Measurements from ENCODE around the gene PHF21B.
"Not testable (repeated sequence)": the region's sequence is repeated elsewhere in the genome, so short reads cannot be mapped to it uniquely, and the experiment has no call there.

Gene PHF21B

DNA sequence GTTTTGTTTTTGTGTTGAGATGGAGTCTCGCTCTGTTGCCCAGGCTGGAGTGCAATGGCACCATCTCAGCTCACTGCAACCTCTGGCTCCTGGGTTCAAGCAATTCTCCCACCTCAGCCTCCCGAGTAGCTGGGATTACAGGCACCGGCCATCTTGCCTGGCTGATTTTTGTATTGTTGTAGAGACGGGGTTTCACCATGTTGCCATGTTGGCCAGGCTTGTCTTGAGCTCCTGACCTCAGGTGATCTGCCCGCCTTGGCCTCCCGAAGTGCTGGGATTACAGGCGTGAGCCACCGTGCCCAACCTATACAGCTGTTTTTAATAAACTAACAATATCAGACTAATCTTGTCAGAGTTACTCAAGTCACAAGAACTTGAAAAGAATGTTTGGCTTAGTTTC, 155.2 kb downstream of the PHF21B start:
- H3K27ac ChIP-seq (ENCODE audit: low read depth, low read length, severe bottlenecking); H3K4me3 ChIP-seq (ENCODE audit: extremely low read depth, insufficient read depth, low read length, poor library complexity, severe bottlenecking); H3K4me1 ChIP-seq (ENCODE audit: control insufficient read depth, insufficient read depth, low read length, poor library complexity, severe bottlenecking); H3K36me3 ChIP-seq (ENCODE audit: control insufficient read depth, insufficient read depth, low read length); H3K9me3 ChIP-seq (ENCODE audit: control insufficient read depth, low read length): not testable (repeated sequence)
- WGBS, 2 experiments (ENCODE audit: insufficient coverage in 2 of 2) = 89 to 93% methylated on average over 3 to 6 of the region's 8 CpGs

DNA sequence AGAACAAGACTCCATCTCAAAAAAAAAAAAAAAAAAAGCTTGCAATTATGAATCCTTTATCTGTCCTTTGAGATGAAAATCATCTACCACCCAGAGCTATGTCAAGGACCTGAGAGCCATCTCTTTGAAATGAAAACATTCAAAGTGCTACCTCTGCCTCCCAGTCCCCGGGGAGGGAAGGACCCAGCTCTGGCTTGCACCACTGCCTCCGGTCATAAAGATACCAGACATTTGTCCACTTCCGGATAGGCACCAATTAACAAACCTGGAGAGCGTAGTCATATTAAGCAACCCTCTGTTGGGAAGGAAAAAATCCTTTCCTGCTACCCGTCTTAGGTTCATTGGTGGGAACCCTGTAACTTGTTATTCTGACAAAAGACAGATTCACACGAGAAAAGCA, 158.9 kb downstream of the PHF21B start:
- Histone ChIP-seq H3K27ac (ENCODE audit: low read depth, low read length, severe bottlenecking) (no peak overlapping the region), H3K9me3 (ENCODE audit: control insufficient read depth, low read length) (no peaks in the 10 kb centered on the region), H3K4me1 (ENCODE audit: control insufficient read depth, insufficient read depth, low read length, poor library complexity, severe bottlenecking) (no peaks in the 10 kb centered on the region), H3K4me3 (ENCODE audit: extremely low read depth, insufficient read depth, low read length, poor library complexity, severe bottlenecking) (no peak overlapping the region), H3K36me3 (ENCODE audit: control insufficient read depth, insufficient read depth, low read length) (no peaks in the 10 kb centered on the region)
- 94 to 98% methylated on average over 4 of the region's 6 CpGs for WGBS, 2 experiments (ENCODE audit: insufficient coverage in 2 of 2)

DNA sequence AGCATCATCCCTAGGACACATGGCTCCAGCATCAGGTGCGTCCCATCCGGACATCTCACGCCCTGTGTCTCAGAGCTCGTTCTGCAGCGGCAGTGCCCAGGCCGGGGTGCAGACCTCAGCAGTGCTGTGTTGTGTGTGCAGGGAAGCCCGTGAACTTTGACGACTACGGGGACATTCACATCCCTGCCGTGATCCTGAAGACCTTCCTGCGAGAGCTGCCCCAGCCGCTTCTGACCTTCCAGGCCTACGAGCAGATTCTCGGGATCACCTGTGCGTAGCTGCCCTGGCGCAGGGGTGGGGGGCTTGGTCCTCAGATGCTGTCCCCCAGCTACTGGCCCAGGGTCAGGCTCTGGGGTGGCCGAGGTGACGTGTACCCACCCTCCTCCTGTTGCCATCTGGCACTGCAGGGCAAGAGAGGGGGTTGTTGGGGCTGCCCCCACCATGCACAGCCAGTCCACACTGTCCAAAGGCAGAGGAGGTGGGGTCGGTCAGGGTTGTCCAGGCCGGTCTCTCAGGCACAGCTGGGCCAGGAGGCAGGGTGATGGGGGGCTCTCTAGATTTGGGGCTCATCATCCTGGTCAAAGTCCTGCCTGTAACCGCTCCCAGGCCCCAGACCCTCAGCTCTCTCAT, 160.9 kb downstream of the PHF21B start:
- WGBS, 2 experiments (ENCODE audit: insufficient coverage in 2 of 2) = 87 to 95% methylated on average over 16 to 17 of the region's 21 CpGs
- no peaks in the 10 kb centered on the region for H3K36me3 ChIP-seq (ENCODE audit: control insufficient read depth, insufficient read depth, low read length)
- no peak overlapping the region for H3K4me3 ChIP-seq (ENCODE audit: extremely low read depth, insufficient read depth, low read length, poor library complexity, severe bottlenecking)
- H3K4me1 ChIP-seq (ENCODE audit: control insufficient read depth, insufficient read depth, low read length, poor library complexity, severe bottlenecking) = no peaks in the 10 kb centered on the region
- H3K9me3 ChIP-seq (ENCODE audit: control insufficient read depth, low read length) = no peaks in the 10 kb centered on the region
- no peak overlapping the region for H3K27ac ChIP-seq (ENCODE audit: low read depth, low read length, severe bottlenecking)

DNA sequence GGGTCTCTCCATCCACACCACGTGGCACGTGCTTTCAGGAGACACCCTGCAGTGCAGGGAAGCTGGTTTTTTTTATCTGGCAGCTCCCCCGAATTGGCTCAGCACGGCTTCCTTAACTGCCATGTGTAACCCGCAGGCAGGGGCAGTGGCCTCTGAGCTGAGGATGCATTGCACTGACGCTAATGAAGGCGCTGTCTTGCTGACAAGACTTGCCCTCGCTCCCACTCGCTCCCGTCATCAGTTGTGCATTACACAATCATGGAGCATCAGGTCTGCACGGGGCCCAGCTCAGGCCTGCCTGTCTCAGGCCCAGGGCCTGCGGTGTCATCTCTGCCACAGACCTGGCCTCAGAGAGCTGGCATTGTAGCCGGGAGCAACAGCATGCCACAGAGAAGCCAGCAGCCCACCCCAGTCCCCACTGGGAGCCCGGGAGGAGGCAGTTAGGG, 161.5 kb downstream of the PHF21B start:
- no peaks in the 10 kb centered on the region for H3K9me3 ChIP-seq (ENCODE audit: control insufficient read depth, low read length)
- no peaks in the 10 kb centered on the region for H3K36me3 ChIP-seq (ENCODE audit: control insufficient read depth, insufficient read depth, low read length)
- WGBS, 2 experiments (ENCODE audit: insufficient coverage in 2 of 2) = 88 to 91% methylated on average over 8 to 14 of the region's 14 CpGs
- no peaks in the 10 kb centered on the region for H3K4me1 ChIP-seq (ENCODE audit: control insufficient read depth, insufficient read depth, low read length, poor library complexity, severe bottlenecking)
- no peak overlapping the region for H3K27ac ChIP-seq (ENCODE audit: low read depth, low read length, severe bottlenecking)
- H3K4me3 ChIP-seq (ENCODE audit: extremely low read depth, insufficient read depth, low read length, poor library complexity, severe bottlenecking) = no peak overlapping the region

DNA sequence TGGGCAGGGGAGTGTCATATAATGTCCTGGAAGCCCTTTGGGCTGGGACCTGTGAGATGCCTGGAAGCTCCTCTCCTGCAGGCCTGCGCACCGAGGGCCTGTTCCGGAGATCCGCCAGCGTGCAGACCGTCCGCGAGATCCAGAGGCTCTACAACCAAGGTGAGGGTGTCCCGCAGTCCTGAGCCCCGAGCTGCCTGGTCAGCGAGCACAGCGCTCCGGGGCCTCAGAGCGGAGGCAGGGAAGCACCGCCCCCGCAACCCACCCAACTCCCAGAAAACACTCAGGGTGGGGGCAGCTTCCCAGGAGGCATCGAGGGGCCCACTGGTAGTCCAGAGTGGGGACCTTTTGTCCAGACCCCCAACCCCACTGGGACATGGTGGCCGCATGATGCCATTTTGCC, 161.9 kb downstream of the PHF21B start:
- Histone ChIP-seq H3K4me3 (ENCODE audit: extremely low read depth, insufficient read depth, low read length, poor library complexity, severe bottlenecking) (no peak overlapping the region), H3K9me3 (ENCODE audit: control insufficient read depth, low read length) (no peaks in the 10 kb centered on the region), H3K27ac (ENCODE audit: low read depth, low read length, severe bottlenecking) (no peak overlapping the region), H3K4me1 (ENCODE audit: control insufficient read depth, insufficient read depth, low read length, poor library complexity, severe bottlenecking) (no peaks in the 10 kb centered on the region), H3K36me3 (ENCODE audit: control insufficient read depth, insufficient read depth, low read length) (no peaks in the 10 kb centered on the region)
- WGBS, 2 experiments (ENCODE audit: insufficient coverage in 2 of 2) = 89 to 98% methylated on average over 10 to 17 of the region's 18 CpGs

DNA sequence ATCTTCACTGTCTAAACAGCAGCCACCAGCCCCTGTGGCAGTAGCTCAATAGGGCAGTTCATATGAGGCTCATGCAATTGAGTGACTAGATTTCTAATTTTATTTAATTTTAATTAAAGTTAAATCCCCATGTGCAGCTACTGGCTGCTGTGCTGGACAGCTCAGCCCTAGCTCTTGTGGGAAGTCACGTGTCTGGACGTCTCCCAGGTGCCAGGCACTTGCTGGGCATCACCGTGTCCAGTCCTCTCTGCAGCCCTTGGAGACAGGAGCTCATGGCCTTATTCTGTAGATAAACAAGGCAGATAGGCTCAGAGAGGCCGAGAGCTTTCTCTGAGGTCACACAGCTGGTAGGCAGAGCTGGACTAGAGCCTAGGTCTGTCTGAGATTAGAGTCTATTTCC, 162.4 kb downstream of the PHF21B start:
- H3K4me1 ChIP-seq (ENCODE audit: control insufficient read depth, insufficient read depth, low read length, poor library complexity, severe bottlenecking) = no peaks in the 10 kb centered on the region
- H3K9me3 ChIP-seq (ENCODE audit: control insufficient read depth, low read length) = no peaks in the 10 kb centered on the region
- WGBS, 2 experiments (ENCODE audit: insufficient coverage in 2 of 2) = 74 to 75% methylated on average over 4 of the region's 4 CpGs
- no peaks in the 10 kb centered on the region for H3K36me3 ChIP-seq (ENCODE audit: control insufficient read depth, insufficient read depth, low read length)
- H3K4me3 ChIP-seq (ENCODE audit: extremely low read depth, insufficient read depth, low read length, poor library complexity, severe bottlenecking) = no peak overlapping the region
- no peak overlapping the region for H3K27ac ChIP-seq (ENCODE audit: low read depth, low read length, severe bottlenecking)

DNA sequence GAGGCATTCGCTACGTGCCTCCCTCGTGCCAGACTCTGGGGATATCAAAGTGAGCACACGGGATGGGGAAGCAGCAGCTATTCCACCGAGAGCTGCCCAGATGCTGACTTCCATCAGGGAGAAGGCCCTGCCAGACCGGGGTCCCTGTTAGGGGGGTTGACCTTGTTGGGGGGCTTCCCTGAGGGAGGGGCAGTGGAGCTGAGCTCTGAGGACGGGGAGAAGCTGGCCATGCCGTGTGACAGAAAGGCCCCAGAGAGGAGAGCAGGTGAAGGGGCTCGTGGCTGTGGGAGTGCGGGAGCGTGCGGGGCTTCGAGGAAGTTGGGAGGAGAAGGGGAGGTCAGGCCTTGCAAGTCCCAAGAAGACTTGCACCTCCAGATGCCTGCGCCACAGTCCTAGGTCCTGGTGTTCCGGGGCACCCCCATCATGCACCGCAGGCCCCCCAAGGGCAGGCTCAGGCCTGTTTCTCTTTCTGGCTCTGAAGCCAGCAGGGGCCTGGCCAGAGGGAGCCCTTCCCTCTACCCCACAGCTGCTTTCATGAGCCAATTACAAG, 163.0 kb downstream of the PHF21B start:
- H3K4me1 ChIP-seq (ENCODE audit: control insufficient read depth, insufficient read depth, low read length, poor library complexity, severe bottlenecking) = no peaks in the 10 kb centered on the region
- no peak overlapping the region for H3K4me3 ChIP-seq (ENCODE audit: extremely low read depth, insufficient read depth, low read length, poor library complexity, severe bottlenecking)
- WGBS, 2 experiments (ENCODE audit: insufficient coverage in 2 of 2) = 95 to 97% methylated on average over 10 to 16 of the region's 16 CpGs
- no peaks in the 10 kb centered on the region for H3K9me3 ChIP-seq (ENCODE audit: control insufficient read depth, low read length)
- no peak overlapping the region for H3K27ac ChIP-seq (ENCODE audit: low read depth, low read length, severe bottlenecking)
- H3K36me3 ChIP-seq (ENCODE audit: control insufficient read depth, insufficient read depth, low read length) = no peaks in the 10 kb centered on the region

DNA sequence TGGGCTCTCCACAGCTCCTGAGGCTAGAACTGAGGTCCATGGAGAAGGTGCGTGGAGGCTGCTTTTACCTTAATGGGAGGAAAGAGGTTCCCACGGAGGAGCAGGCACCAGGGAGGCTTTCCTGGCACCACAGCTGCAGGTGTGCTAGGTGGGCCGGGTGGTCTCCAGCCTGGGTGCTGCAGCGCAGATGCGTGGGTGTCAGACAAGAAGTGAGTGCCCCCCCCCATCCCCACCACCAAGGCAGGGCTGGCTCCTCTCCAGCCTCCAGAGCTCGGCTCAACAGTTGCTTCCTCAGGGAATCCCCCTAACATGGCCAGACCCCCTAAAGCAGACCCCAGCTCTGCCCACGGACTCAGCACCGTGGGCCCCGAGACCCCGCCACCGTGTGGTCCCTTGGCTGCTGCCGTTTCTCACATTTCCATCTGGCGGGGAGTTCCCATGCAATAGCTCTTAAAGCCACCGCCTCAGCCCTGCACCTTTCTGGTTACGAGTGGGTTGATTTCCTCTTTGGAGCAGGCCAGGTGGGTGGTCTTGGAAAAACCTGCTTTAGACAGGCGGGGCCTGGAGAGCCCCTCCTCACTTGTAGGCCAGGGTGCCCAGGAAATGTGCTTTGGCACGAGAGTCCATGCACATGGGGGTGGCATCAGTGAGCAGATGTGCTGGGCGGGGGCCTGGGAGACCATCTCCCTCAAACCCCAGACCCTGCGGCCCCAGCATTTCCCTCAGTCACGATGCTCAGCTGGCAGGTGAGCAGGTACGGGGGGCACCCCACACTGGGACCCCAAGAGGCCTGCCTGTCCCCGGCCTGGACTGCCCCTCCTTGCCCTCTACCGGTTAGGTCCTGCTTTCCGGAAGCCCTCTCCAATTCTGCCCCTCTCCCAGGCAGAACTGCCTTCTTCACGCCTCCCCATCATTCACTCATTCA, 163.7 kb downstream of the PHF21B start:
- H3K9me3 ChIP-seq (ENCODE audit: control insufficient read depth, low read length) = no peaks in the 10 kb centered on the region
- H3K4me3 ChIP-seq (ENCODE audit: extremely low read depth, insufficient read depth, low read length, poor library complexity, severe bottlenecking) = no peak overlapping the region
- no peak overlapping the region for H3K27ac ChIP-seq (ENCODE audit: low read depth, low read length, severe bottlenecking)
- H3K4me1 ChIP-seq (ENCODE audit: control insufficient read depth, insufficient read depth, low read length, poor library complexity, severe bottlenecking) = no peaks in the 10 kb centered on the region
- no peaks in the 10 kb centered on the region for H3K36me3 ChIP-seq (ENCODE audit: control insufficient read depth, insufficient read depth, low read length)
- 90 to 93% methylated on average over 19 to 22 of the region's 25 CpGs for WGBS, 2 experiments (ENCODE audit: insufficient coverage in 2 of 2)

DNA sequence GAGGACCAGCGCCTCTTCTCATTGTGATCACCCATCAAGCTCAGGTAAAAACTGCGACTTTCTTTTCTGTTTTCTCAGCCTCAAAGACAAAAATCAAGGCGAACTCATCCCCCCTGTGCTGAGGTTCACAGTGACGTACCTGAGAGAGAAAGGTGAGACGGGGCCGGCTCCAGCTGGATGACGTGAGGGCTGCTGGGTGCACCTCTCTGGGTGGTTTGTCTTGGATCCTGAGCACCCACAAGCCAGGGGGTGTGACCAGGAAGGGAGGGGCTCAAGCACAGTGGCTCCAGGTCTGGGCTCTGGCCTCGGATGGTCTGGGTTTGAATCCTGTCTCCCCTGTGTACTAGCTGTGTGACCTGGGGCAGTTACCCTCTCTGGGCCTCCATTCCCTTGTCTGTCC, 164.6 kb downstream of the PHF21B start:
- Histone ChIP-seq H3K36me3 (ENCODE audit: control insufficient read depth, insufficient read depth, low read length) (no peaks in the 10 kb centered on the region), H3K27ac (ENCODE audit: low read depth, low read length, severe bottlenecking) (no peak overlapping the region), H3K9me3 (ENCODE audit: control insufficient read depth, low read length) (no peaks in the 10 kb centered on the region), H3K4me3 (ENCODE audit: extremely low read depth, insufficient read depth, low read length, poor library complexity, severe bottlenecking) (no peak overlapping the region), H3K4me1 (ENCODE audit: control insufficient read depth, insufficient read depth, low read length, poor library complexity, severe bottlenecking) (no peaks in the 10 kb centered on the region)
- WGBS, 2 experiments (ENCODE audit: insufficient coverage in 2 of 2) = 89 to 94% methylated on average over 6 to 7 of the region's 8 CpGs

DNA sequence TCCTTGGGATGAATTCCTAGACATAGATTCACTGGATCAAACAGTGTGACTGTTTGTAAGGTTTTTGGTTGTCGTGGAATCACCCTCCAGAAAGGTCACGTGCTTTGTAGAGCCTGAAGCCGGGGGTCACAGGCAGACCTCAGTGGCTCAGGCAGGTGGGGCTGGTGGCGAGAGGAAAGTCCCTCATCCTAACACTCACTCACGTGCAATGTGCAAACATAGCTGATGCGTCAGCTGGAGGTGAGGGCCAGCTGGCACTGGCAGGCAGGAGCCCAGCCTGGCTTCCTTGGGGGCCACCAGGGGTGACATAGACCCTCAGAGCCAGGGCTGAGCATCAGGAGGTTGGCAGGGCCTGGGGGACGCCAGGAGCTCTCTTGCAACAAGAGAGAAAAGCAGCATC, 167.4 kb downstream of the PHF21B start:
- no peaks in the 10 kb centered on the region for H3K4me1 ChIP-seq (ENCODE audit: control insufficient read depth, insufficient read depth, low read length, poor library complexity, severe bottlenecking)
- H3K9me3 ChIP-seq (ENCODE audit: control insufficient read depth, low read length) = no peaks in the 10 kb centered on the region
- H3K4me3 ChIP-seq (ENCODE audit: extremely low read depth, insufficient read depth, low read length, poor library complexity, severe bottlenecking) = no peak overlapping the region
- no peaks in the 10 kb centered on the region for H3K36me3 ChIP-seq (ENCODE audit: control insufficient read depth, insufficient read depth, low read length)
- 87 to 95% methylated on average over 5 to 6 of the region's 7 CpGs for WGBS, 2 experiments (ENCODE audit: insufficient coverage in 2 of 2)
- no peak overlapping the region for H3K27ac ChIP-seq (ENCODE audit: low read depth, low read length, severe bottlenecking)

All from mesodermal cell (in vitro differentiated cells).